Neutrophil (primary cell): Measurements from ENCODE around the gene MLF2.

Experiments
- H3K27ac ChIP-seq: fragments of 200-600 bp; sonication (generic); 2 replicates; pipeline ENCODE4 v1.5.1; 2016; ENCODE audit warnings: mild to moderate bottlenecking, moderate library complexity
- H3K27me3 ChIP-seq: fragments of 200-600 bp; sonication (generic); 2 replicates; pipeline ENCODE4 v1.6.0; 2016; ENCODE audit warnings: mild to moderate bottlenecking
- H3K36me3 ChIP-seq: fragments of 200-600 bp; sonication (generic); 2 replicates; pipeline ENCODE4 v1.5.1; 2017
- H3K4me1 ChIP-seq, 2 experiments: fragments of 200-600 bp in 1 of 2; sonication (generic) in 1 of 2; 1 replicate in 1 of 2; 2 replicates in 1 of 2; pipeline versions ENCODE4 v1.5.1 to v1.6.1; 2013 to 2016; ENCODE audit warnings: low read depth in 1 of 2, low read length in 1 of 2, mild to moderate bottlenecking in 1 of 2, moderate library complexity in 1 of 2; ENCODE audit not compliant: control insufficient read depth in 1 of 2, insufficient read depth in 1 of 2
- H3K4me3 ChIP-seq, 2 experiments: fragments of 200-600 bp in 1 of 2; sonication (generic) in 1 of 2; 1 replicate in 1 of 2; 2 replicates in 1 of 2; pipeline ENCODE4 v1.5.1; 2013 to 2016; ENCODE audit warnings: low read depth in 1 of 2, low read length in 1 of 2, mild to moderate bottlenecking in 1 of 2, moderate library complexity in 1 of 2
- H3K9me3 ChIP-seq: fragments of 200-600 bp; sonication (generic); 2 replicates; pipeline ENCODE4 v1.5.1; 2016
- CTCF ChIP-seq: fragments of 200-600 bp; sonication (generic); IDR thresholded peaks from 2 replicates; pipeline ENCODE4 v1.5.1; 2016; ENCODE audit warnings: antibody characterized with exemption

The MLF2 gene

DNA sequence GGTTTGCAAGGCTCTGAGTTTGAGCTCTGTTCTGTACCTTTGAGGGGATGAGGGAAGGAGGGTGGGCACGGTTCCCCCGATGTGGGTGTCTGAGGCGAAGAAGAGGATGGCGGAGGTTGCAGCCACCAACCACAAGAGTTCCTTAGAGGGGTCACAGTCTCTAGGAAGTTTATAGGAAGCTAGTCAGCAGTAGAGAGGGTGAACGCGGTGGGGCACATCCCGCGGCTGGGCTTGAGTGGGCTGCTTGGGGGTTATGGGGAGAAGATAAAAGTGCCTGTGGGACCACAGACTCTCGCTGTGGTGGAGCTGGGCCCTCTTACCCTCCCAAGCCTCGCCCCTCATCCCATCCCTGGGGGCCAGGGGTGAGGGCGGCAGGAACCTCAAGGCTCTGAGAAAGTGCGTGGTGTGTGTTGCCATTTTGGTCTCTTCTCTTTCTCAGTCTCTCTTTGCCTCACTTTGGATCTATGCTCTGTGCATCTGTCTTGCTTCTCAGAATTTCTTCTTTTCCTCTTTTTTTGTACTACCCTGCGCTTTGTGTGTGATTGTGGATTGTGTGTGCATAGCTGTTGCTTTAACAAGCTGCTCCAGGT lies 39.1 kb upstream of the MLF2 start:
- no peaks in the 10 kb centered on the region for H3K36me3 ChIP-seq
- peaks cover 26 to 35% of the 10 kb centered on the region in 2 experiments for H3K4me1 ChIP-seq
- H3K9me3 ChIP-seq = no peaks in the 10 kb centered on the region
- TF ChIP-seq CTCF = no peak
- peak overlapping the region; percentile 76 for H3K27ac ChIP-seq
- peak overlapping the region; percentile 15 to 47 for H3K4me3 ChIP-seq
- H3K27me3 ChIP-seq = no peaks in the 10 kb centered on the region

DNA sequence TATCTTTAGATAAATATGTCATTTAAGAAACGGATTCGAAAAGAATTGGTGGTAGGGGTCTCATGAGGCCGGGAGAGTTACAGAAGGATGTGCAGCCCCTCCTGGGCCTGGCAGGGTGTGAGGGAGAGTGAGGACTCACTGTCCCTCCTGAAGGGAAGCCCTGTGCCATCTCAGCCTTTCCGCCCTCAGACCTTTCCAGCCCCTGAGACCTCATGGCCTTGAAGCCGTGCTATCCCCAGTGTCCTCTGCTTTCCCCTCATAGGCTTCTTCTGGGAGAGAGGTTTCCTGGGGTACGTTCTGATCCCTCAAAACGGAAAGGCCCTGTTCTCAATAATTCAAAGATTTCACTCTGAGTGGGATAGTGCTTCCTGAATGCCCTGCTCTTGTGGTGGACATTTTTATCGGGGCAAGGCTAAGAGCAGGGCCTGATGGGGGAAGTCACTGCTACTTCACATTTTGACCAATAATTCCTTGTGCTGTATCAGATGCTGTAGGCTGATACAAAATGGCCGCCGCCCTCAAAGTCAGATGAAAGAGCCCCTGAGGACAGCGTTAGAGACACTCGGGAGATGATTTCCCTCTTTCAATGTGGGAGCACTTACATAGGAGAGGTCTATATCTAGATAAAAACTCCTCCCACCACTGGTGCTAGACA lies 37.7 kb upstream of the MLF2 start:
- Histone ChIP-seq H3K4me3 (no peak overlapping the region), H3K27ac (no peak overlapping the region), H3K4me1 (peaks cover 29 to 36% of the 10 kb centered on the region in 2 experiments), H3K27me3 (no peaks in the 10 kb centered on the region), H3K36me3 (no peaks in the 10 kb centered on the region), H3K9me3 (no peaks in the 10 kb centered on the region)
- TF ChIP-seq CTCF = no peak

DNA sequence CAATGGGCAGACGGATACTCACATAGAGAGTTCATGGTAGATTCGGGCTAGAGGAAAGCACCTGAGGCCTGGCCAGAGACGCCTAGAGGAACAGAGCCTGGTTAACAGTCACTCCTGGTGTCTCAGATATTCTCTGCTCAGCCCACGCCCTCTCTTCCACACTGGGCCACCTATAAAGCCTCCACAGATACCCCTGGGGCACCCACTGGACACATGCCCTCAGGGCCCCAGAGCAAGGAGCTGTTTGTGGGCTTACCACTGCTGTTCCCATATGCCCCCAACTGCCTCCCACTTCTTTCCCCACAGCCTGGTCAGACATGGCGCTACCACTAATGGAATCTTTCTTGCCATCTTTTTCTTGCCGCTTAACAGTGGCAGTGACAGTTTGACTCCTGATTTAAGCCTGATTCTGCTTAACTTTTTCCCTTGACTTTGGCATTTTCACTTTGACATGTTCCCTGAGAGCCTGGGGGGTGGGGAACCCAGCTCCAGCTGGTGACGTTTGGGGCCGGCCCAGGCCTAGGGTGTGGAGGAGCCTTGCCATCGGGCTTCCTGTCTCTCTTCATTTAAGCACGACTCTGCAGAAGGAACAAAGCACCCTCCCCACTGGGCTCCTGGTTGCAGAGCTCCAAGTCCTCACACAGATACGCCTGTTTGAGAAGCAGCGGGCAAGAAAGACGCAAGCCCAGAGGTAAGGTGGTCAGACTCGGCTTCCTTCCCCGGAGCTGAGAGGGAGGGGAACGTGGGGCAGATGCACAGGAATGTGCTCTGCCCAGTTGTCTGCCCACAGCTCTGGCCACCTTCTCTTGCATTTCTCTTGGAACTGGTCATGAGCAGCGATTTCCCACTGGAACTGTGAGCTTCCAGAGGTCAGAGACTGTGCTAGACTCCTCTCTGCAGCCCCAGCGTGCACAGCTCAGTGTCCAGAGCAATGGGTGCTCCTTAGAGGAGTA lies 36.3 kb upstream of the MLF2 start, which contains the start of gene CD4:
CD4 (plus strand) TSS at position 557 of the 953 bp plus-strand sequence. CDS start 10,611 bp downstream, outside the sequence.
- no peak within 1 kb of the TSS for H3K4me3 ChIP-seq
- no peak for TF ChIP-seq CTCF
- H3K9me3 ChIP-seq = no peaks in the 10 kb centered on the region
- peaks cover 42 to 50% of the 10 kb centered on the region in 2 experiments for H3K4me1 ChIP-seq
- no peaks in the 10 kb centered on the region for H3K27me3 ChIP-seq
- H3K27ac ChIP-seq = no peak within 1 kb of the TSS
- no peaks in the 10 kb centered on the region for H3K36me3 ChIP-seq

DNA sequence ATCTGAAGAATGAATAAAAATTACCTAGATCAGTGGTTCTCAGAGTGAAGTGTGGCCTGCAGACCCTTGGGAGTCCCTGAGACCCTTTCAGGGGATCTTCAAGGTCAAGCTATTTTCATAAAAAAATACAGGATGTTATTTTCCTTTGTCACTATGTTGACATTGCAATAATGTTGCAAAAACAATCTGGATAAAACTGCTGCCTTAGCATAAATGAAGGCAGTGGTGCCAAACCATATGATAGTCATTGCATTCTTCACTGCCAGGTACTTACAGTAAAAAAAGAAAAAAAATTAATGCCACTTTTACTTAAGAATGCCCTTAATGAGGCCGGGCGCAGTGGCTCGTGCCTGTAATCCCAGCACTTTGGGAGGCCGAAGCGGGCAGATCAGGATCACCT lies 34.4 kb upstream of the MLF2 start:
- no peaks in the 10 kb centered on the region for H3K9me3 ChIP-seq
- peaks cover 34 to 42% of the 10 kb centered on the region in 2 experiments for H3K4me1 ChIP-seq
- no peak overlapping the region for H3K4me3 ChIP-seq
- H3K27me3 ChIP-seq = no peaks in the 10 kb centered on the region
- H3K27ac ChIP-seq = no peak overlapping the region
- TF ChIP-seq CTCF = no peak
- no peaks in the 10 kb centered on the region for H3K36me3 ChIP-seq

DNA sequence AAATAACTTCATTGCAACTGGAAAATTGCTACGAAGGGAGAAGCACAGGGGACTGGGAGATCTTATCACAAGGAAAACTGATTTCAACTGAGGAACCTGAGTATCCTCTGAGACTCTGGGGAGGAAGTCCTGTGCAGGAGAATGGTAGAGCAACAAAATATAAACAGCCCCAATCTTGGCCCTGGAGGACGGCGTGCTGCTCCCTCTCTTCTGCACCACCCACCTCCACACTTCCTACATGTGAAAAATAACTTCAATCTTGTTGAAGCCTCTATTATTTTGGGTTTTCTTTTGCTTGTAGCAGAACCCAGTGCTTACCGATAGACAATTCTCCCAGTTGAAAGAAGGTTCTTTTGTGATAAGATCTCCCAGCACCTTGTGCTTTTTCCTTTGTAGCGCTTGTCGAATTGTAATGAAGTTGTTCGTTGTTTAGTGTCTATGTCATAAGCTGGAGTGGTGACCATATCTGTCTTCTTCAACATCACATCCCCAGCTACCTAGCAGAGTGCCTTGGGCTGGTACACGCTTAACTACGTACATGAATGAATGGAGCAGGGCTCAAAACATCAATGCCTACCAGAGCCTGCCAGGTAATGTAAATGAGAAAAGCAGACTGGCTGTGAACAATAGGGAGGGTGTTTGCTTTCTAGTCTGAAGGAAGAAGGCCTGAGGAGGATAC lies 33.6 kb upstream of the MLF2 start:
- H3K4me3 ChIP-seq = no peak overlapping the region
- H3K27ac ChIP-seq = no peak overlapping the region

More for the DNA sequence above, 33.6 kb upstream of the MLF2 start:
- Histone ChIP-seq H3K4me1 (peaks cover 28 to 34% of the 10 kb centered on the region in 2 experiments), H3K27me3 (no peaks in the 10 kb centered on the region), H3K9me3 (no peaks in the 10 kb centered on the region), H3K36me3 (no peaks in the 10 kb centered on the region)
- no peak for TF ChIP-seq CTCF
